ENCODE results near the gene ARPC5L. TPM values are rescaled to one million over a fixed set of nuclear protein-coding genes. Genes with fewer than 3 reads are reported as not detected.

The ARPC5L gene
- total RNA-seq, 1 donor from 2014 or later, result 7.3 TPM

- no peak overlapping the region for H3K4me3 ChIP-seq (ENCODE audit: low read length in 3 of 3)
- no peaks in the 10 kb centered on the region for H3K9me3 ChIP-seq (ENCODE audit: control insufficient read depth in 3 of 3, low read length in 3 of 3)
- peaks cover 50 to 70% (median 66%) of the 10 kb centered on the region in 3 donors for H3K36me3 ChIP-seq (ENCODE audit: control insufficient read depth in 3 of 3, insufficient read depth in 3 of 3, low read length in 3 of 3)
- H3K9ac ChIP-seq (ENCODE audit: low read depth in 1 of 3, low read length in 3 of 3), result no peak overlapping the region
- peaks cover 2 to 7% (median 2%) of the 10 kb centered on the region in 3 donors for H3K4me1 ChIP-seq (ENCODE audit: control insufficient read depth in 3 of 3, insufficient read depth in 3 of 3, low read length in 3 of 3)
- no peak overlapping the region for H3K27ac ChIP-seq (ENCODE audit: low read depth, low read length)
- no peaks in the 10 kb centered on the region for H3K27me3 ChIP-seq (ENCODE audit: control insufficient read depth in 3 of 3, insufficient read depth in 3 of 3, low read length in 3 of 3)
Observed at GRCh38 chr9:124886866-124887492, 25.0 kb downstream of the ARPC5L start.

GRCh38 chr9:124887832-124888231, 25.9 kb downstream of the ARPC5L start:
- no peak overlapping the region for H3K27ac ChIP-seq (ENCODE audit: low read depth, low read length)
- H3K27me3 ChIP-seq (ENCODE audit: control insufficient read depth in 3 of 3, insufficient read depth in 3 of 3, low read length in 3 of 3), result no peaks in the 10 kb centered on the region
- H3K36me3 ChIP-seq (ENCODE audit: control insufficient read depth in 3 of 3, insufficient read depth in 3 of 3, low read length in 3 of 3), result peaks cover 43 to 71% (median 62%) of the 10 kb centered on the region in 3 donors
- no peak overlapping the region for H3K9ac ChIP-seq (ENCODE audit: low read depth in 1 of 3, low read length in 3 of 3)
- H3K4me1 ChIP-seq (ENCODE audit: control insufficient read depth in 3 of 3, insufficient read depth in 3 of 3, low read length in 3 of 3), result peaks cover 2 to 7% (median 2%) of the 10 kb centered on the region in 3 donors
- H3K4me3 ChIP-seq (ENCODE audit: low read length in 3 of 3), result no peak overlapping the region
- no peaks in the 10 kb centered on the region for H3K9me3 ChIP-seq (ENCODE audit: control insufficient read depth in 3 of 3, low read length in 3 of 3)

GRCh38 chr9:124889006-124889405, 27.1 kb downstream of the ARPC5L start:
- Histone ChIP-seq H3K9ac (ENCODE audit: low read depth in 1 of 3, low read length in 3 of 3) (no peak overlapping the region), H3K4me1 (ENCODE audit: control insufficient read depth in 3 of 3, insufficient read depth in 3 of 3, low read length in 3 of 3) (peaks cover 2 to 7% (median 2%) of the 10 kb centered on the region in 3 donors), H3K27me3 (ENCODE audit: control insufficient read depth in 3 of 3, insufficient read depth in 3 of 3, low read length in 3 of 3) (no peaks in the 10 kb centered on the region), H3K27ac (ENCODE audit: low read depth, low read length) (no peak overlapping the region), H3K4me3 (ENCODE audit: low read length in 3 of 3) (no peak overlapping the region), H3K36me3 (ENCODE audit: control insufficient read depth in 3 of 3, insufficient read depth in 3 of 3, low read length in 3 of 3) (peaks cover 46 to 81% (median 71%) of the 10 kb centered on the region in 3 donors), H3K9me3 (ENCODE audit: control insufficient read depth in 3 of 3, low read length in 3 of 3) (no peaks in the 10 kb centered on the region)

DNA sequence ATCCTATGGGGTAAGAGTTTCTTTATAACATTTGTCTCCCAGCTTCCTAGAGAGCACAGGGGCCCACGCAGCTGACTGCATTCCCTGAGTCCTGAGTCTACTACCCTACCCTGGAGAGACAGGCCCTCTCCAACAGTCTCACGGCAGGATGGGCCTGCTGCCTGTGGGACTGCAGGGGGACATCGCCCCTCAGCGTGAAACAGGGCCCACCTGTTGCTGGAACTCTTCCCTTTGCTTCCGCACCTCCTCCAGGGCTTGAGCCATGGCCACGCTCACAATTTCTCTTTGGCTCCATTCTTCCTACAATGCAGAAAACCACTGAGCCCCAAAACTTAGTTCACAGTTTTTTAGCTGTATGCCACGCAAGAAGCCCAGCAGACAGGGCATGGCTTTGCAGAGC, 28.2 kb downstream of the ARPC5L start:
- H3K27ac ChIP-seq (ENCODE audit: low read depth, low read length), result no peak overlapping the region

GRCh38 chr9:124894035-124894740, 32.3 kb downstream of the ARPC5L start:
- Histone ChIP-seq H3K27me3 (ENCODE audit: control insufficient read depth in 3 of 3, insufficient read depth in 3 of 3, low read length in 3 of 3) (no peaks in the 10 kb centered on the region), H3K27ac (ENCODE audit: low read depth, low read length) (no peak overlapping the region), H3K4me1 (ENCODE audit: control insufficient read depth in 3 of 3, insufficient read depth in 3 of 3, low read length in 3 of 3) (no peaks in the 10 kb centered on the region), H3K4me3 (ENCODE audit: low read length in 3 of 3) (no peak overlapping the region), H3K9ac (ENCODE audit: low read depth in 1 of 3, low read length in 3 of 3) (no peak overlapping the region), H3K36me3 (ENCODE audit: control insufficient read depth in 3 of 3, insufficient read depth in 3 of 3, low read length in 3 of 3) (peaks cover 43 to 69% (median 57%) of the 10 kb centered on the region in 3 donors), H3K9me3 (ENCODE audit: control insufficient read depth in 3 of 3, low read length in 3 of 3) (no peaks in the 10 kb centered on the region)

More for the DNA sequence above, 28.2 kb downstream of the ARPC5L start:
- Histone ChIP-seq H3K9me3 (ENCODE audit: control insufficient read depth in 3 of 3, low read length in 3 of 3) (no peaks in the 10 kb centered on the region), H3K9ac (ENCODE audit: low read depth in 1 of 3, low read length in 3 of 3) (no peak overlapping the region), H3K36me3 (ENCODE audit: control insufficient read depth in 3 of 3, insufficient read depth in 3 of 3, low read length in 3 of 3) (peaks cover 49 to 78% (median 64%) of the 10 kb centered on the region in 3 donors), H3K4me1 (ENCODE audit: control insufficient read depth in 3 of 3, insufficient read depth in 3 of 3, low read length in 3 of 3) (peaks cover 2 to 7% (median 2%) of the 10 kb centered on the region in 3 donors), H3K27me3 (ENCODE audit: control insufficient read depth in 3 of 3, insufficient read depth in 3 of 3, low read length in 3 of 3) (no peaks in the 10 kb centered on the region), H3K4me3 (ENCODE audit: low read length in 3 of 3) (no peak overlapping the region)

DNA sequence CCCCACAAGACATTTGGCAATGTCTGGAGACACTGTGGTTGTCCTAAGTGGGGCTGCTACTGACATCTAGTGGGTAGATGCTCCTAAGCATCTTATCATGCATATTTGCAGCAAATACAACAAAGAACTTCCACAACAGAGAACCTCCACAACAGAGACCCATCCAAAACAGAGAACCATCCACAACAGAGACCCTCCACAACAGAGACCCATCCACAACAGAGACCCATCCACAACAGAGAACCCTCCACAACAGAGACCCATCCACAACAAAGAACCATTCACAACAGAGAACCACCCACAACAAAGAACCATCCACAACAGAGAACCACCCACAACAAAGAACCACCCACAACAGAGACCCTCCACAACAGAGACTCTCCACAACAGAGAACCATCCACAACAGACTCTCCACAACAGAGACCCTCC, 32.8 kb downstream of the ARPC5L start:
- peaks cover 44 to 69% (median 58%) of the 10 kb centered on the region in 3 donors for H3K36me3 ChIP-seq (ENCODE audit: control insufficient read depth in 3 of 3, insufficient read depth in 3 of 3, low read length in 3 of 3)
- no peak overlapping the region for H3K4me3 ChIP-seq (ENCODE audit: low read length in 3 of 3)
- H3K27me3 ChIP-seq (ENCODE audit: control insufficient read depth in 3 of 3, insufficient read depth in 3 of 3, low read length in 3 of 3), result no peaks in the 10 kb centered on the region
- H3K9ac ChIP-seq (ENCODE audit: low read depth in 1 of 3, low read length in 3 of 3), result no peak overlapping the region
- no peaks in the 10 kb centered on the region for H3K4me1 ChIP-seq (ENCODE audit: control insufficient read depth in 3 of 3, insufficient read depth in 3 of 3, low read length in 3 of 3)
- H3K9me3 ChIP-seq (ENCODE audit: control insufficient read depth in 3 of 3, low read length in 3 of 3), result no peaks in the 10 kb centered on the region
- no peak overlapping the region for H3K27ac ChIP-seq (ENCODE audit: low read depth, low read length)

DNA sequence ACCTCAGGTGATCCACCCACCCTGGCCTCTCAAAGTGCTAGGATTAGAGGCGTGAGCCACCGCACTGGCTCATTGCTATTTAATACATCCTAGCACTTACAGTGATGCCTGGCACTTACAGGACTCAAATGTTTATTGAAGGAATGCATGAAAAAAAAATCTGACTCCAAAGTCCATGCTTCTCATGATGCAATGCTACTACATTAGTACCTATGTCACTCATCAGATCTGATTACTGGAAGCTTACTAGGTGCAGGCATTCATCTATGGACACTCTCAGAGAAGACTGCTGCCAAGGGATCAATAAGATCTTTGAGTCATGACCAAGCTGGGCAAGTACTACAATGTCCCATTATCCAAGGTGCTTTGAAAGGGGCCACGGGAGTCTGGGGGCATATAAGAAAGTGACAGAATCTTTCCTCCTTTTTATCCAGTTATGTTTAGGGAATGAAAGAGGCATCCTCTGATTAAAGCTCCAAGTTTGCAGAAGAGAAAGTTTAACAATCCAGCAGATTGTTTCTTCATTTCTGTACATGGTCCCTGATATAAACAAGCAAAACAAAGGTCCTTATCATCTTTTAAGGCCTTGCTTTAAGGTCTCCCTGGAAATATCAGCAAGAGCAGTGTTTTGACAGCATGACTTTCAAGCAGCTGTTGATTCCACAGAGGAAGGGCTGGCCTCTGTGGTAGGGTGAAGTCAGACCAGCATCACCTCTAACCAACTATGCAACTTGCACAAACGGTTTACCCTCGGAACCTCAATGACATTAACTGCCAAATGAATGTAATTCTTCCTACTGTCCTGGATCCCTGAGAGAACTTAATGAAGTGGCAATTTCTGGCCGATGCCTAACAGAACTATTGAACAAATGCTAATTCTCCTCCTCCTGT, 35.9 kb downstream of the ARPC5L start:
- H3K9me3 ChIP-seq (ENCODE audit: control insufficient read depth in 3 of 3, low read length in 3 of 3), result no peaks in the 10 kb centered on the region
- H3K9ac ChIP-seq (ENCODE audit: low read depth in 1 of 3, low read length in 3 of 3), result no peak overlapping the region
- H3K4me3 ChIP-seq (ENCODE audit: low read length in 3 of 3), result no peak overlapping the region
- H3K27ac ChIP-seq (ENCODE audit: low read depth, low read length), result no peak overlapping the region
- H3K4me1 ChIP-seq (ENCODE audit: control insufficient read depth in 3 of 3, insufficient read depth in 3 of 3, low read length in 3 of 3), result no peaks in the 10 kb centered on the region
- no peaks in the 10 kb centered on the region for H3K27me3 ChIP-seq (ENCODE audit: control insufficient read depth in 3 of 3, insufficient read depth in 3 of 3, low read length in 3 of 3)
- peaks cover 37 to 50% (median 47%) of the 10 kb centered on the region in 3 donors for H3K36me3 ChIP-seq (ENCODE audit: control insufficient read depth in 3 of 3, insufficient read depth in 3 of 3, low read length in 3 of 3)

DNA sequence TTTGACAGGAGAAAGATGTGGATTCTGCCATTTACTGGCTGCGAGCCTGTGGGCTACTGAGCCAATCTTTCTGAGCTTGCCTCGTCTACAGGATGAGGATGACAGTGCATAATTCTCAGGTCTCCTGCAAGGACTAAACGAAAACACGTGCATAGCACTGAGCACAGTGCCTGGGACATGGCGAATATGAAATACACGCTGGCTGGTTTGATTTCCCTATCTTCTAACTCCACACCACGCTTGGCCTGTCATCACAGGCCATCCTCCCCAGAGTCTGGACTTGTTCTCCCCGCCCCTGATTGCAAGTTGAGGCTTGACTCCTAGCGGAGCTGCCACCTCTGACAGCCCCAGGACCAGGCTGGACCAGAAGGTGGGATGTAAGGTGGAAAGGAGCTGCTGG, 37.9 kb downstream of the ARPC5L start:
- Histone ChIP-seq H3K4me3 (ENCODE audit: low read length in 3 of 3) (no peak overlapping the region), H3K36me3 (ENCODE audit: control insufficient read depth in 3 of 3, insufficient read depth in 3 of 3, low read length in 3 of 3) (peaks cover 32 to 38% (median 37%) of the 10 kb centered on the region in 3 donors), H3K27me3 (ENCODE audit: control insufficient read depth in 3 of 3, insufficient read depth in 3 of 3, low read length in 3 of 3) (no peaks in the 10 kb centered on the region), H3K4me1 (ENCODE audit: control insufficient read depth in 3 of 3, insufficient read depth in 3 of 3, low read length in 3 of 3) (no peaks in the 10 kb centered on the region), H3K27ac (ENCODE audit: low read depth, low read length) (no peak overlapping the region), H3K9me3 (ENCODE audit: control insufficient read depth in 3 of 3, low read length in 3 of 3) (no peaks in the 10 kb centered on the region), H3K9ac (ENCODE audit: low read depth in 1 of 3, low read length in 3 of 3) (no peak overlapping the region)

DNA sequence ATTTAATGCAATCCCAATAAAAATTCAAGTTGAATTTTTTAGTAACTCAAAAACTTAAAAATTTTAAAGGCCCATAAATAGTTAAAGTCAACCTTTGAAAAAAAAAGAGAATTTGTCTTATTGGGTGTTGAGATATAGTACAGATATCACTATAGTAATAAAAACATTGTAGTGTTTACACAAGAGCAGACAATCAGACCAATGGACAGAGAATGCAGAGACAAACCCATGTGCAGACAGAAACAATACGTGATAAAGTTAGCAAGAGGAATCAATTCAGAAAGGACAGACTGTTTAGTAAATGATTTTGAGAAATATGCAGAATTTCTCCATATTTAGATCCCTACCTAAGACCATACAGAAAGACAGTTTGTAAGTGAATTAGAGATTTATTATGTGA, 45.0 kb downstream of the ARPC5L start:
- Histone ChIP-seq H3K36me3 (ENCODE audit: control insufficient read depth in 3 of 3, insufficient read depth in 3 of 3, low read length in 3 of 3) (peaks cover 17 to 35% (median 29%) of the 10 kb centered on the region in 3 donors), H3K4me3 (ENCODE audit: low read length in 3 of 3) (no peak overlapping the region), H3K4me1 (ENCODE audit: control insufficient read depth in 3 of 3, insufficient read depth in 3 of 3, low read length in 3 of 3) (no peaks in the 10 kb centered on the region), H3K9me3 (ENCODE audit: control insufficient read depth in 3 of 3, low read length in 3 of 3) (no peaks in the 10 kb centered on the region), H3K27ac (ENCODE audit: low read depth, low read length) (no peak overlapping the region), H3K9ac (ENCODE audit: low read depth in 1 of 3, low read length in 3 of 3) (no peak overlapping the region), H3K27me3 (ENCODE audit: control insufficient read depth in 3 of 3, insufficient read depth in 3 of 3, low read length in 3 of 3) (no peaks in the 10 kb centered on the region)
